HG03469 (cell line): ENCODE results near the gene ADCY10.
A peak's percentile ranks its signal among the peaks of the same experiment; 100 is the strongest.

Experiments
- ATAC-seq: cut with Tn5 transposase; IDR thresholded peaks from one replicate; pipeline ENCODE4 v1.9.1; 2021; ENCODE audit warnings: mild to moderate bottlenecking, moderate library complexity, moderate number of reproducible peaks; ENCODE audit not compliant: unreplicated experiment

Gene ADCY10

DNA sequence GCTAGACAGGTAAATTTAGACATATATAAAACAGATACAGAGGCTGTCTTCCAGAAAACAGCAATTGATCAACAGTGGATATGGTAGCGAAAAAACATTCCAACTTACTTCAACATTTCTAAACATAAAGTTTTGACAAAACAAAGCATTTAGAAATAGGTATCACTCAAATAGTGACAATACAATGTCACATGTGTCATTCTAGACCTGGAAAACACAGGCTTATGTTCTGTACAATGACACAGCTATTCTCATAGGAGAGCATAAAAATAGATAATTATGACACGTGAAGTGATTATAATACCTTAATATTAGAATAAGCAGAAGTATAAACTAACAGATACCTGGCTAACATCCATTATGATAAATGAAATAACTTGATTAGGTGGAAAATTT, 14.5 kb upstream of the ADCY10 start:
- ATAC-seq, result no peak

DNA sequence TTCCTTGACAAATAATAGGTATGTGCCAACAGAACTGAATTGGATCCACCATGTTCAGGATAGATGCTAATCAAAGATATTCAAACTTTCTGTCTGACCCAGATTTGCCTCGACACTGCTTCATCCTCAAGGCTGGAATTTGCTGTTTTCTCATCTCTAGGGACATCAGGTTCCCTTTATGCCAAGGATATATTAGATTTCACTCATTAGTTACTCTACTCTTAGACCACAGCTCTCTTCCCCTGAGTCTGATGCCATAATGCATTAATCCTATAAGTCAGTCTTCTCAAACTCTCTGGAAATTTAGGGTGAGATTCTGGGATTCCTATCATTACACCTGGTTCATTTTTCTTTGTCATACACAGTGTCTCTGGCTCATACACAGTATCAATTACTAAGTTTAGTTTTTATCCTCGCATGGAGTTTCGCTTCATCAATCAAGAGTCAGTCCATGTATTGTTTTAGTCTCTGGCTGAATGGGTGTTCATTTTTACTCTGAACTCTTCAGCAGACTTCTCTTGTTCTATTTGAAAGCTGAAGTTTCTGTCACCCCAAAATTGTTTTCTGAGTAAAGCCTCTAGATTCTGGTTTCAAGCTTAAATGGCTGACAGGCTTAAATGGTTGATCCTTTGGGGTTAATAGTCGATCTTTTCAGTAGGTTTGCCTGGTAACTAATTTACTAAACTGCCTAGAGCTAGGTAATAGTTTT, 13.3 kb upstream of the ADCY10 start:
- no peak for ATAC-seq

DNA sequence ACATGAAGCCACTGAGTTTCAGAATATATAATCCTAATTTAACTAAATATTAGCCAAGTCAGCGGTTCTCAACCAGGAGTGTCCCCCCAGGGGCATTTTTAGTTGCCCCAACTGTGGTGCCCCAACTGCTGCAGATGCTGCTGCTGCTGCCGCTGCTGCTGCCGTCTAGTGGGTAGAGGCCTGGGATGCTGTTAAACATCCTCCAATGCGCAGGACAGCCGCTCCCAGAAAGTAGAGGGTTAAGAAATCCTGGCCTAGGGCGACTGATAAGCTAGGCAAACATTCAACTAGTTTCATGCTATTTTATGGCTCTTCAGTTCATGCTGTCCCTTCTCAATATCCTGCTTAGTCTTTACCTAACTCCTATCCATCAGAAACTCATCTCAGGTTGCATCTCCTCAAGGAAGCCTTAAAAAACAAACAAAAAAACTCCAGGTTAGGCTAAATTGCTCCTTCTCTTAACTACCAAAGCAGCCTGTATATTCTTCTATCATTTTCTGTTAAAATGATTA, 12.6 kb upstream of the ADCY10 start:
- no peak for ATAC-seq

DNA sequence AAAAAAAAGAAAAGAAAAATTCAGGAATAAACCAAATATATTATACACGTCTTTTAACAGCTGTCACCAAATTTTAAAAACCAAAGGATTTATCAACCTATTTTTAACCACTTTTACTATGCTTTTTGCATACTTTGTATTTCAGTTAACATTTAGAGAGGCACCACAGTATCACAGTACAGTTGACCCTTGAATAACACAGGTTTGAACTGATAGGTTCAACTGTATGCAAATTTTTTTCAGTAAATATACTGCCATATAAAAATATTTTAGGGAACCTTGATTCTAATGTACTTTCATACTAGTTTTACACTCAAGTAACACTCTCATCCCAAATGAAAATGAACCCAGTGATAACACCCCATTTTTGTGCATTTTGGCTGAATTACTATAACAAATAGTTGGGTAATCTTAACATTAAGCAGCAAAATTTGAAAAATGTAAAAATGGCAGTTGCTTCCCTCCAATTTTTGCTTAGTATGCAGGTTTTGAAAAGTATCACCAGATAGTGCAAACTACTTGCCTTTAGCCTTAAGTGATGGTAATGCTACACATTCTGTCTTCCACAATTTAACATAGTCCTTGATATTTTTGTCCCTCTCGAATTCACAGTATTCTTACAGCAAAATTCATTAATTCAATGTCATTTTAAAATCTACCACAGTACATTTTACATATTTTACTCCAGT, 10.8 kb upstream of the ADCY10 start:
- ATAC-seq, result no peak

DNA sequence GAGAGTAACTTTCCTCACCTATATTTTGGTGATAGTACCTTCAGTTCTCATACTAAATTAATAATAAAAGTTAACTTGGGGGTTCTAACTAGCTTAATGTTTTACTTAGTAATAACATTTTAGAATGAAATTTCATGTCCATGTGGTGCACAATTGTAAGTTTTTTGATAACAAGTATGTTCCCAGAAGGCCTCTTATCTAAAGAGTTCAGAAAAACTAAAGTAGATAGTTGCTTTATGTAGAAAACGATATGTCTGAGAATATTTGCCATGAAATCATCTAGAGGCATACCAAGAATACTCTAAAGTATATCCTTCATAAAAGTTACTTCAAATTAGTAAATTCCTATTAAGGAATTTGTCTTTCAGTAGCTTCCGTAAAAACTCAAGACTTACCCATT, 10.2 kb upstream of the ADCY10 start:
- ATAC-seq, result no peak

DNA sequence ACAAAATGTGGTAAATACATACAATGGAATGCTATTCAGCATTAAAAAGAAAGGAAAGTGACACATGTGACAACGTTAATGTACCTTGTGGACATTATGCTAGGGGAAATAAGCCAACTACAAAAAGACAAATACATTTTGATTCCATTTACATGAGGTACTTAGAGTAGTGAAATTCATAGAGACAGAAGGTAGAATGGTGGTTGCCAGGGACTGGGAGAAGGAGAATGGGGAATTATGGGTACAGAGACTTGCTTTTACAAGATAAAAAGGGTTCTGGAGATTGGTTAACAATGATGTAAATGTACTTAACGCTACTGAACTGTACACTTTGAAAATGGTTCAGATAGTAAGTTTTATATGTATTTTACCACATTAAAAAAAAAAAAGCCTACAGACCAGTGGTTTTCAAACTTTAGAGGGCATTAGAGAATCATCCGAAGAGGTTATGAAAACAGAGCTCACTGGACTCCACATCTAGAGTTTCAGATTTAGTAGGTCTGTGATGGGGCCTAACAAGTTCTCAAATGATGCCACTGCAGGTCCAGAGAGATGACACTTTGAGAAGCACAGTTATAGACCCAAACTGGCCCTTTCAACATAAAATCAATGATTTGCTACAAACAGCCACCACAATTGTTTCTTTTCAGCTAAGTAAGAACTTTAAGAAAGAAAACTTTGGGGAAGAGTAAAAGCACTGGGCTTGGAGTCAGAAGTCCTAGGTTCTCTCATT, 9.6 kb upstream of the ADCY10 start:
- ATAC-seq, result no peak

DNA sequence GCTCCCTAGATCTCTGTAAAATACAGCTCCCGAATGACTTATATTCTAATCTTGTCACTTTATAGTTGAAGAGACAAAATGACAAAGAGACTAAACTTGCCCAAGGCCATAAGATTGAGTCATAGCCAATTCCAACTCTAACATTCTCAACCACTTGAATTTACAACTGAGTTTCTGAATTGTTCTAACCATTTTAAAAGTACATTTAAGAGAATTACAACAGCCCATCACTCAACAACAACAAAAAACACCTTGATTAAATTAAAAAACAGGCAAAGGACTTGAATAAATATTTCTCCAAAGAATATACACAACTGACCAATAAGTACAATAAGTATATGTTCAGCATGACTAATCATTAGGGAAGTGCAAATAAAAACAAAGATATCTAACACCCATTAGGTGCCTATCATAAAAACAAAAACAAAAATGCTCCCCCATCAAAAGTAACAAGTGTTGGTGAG, 8.7 kb upstream of the ADCY10 start:
- no peak for ATAC-seq

DNA sequence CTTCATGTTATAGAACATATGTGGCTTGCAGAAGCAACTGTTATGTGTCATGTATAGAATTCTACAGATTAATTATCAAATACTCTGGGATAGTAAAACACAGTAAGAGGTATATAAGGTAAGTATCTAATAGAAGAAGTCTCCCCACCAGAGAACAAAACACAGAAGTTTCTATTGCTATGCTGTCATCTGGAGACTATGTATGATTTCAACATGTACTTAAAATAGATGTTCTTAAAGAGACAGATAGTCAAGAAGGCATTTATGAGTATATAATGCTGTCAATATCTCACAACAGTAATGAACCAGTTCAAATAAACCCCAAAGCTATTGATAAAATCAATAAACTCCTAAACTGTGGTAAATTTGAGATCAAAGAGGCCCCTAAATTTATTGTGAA, 8.1 kb upstream of the ADCY10 start:
- no peak for ATAC-seq

DNA sequence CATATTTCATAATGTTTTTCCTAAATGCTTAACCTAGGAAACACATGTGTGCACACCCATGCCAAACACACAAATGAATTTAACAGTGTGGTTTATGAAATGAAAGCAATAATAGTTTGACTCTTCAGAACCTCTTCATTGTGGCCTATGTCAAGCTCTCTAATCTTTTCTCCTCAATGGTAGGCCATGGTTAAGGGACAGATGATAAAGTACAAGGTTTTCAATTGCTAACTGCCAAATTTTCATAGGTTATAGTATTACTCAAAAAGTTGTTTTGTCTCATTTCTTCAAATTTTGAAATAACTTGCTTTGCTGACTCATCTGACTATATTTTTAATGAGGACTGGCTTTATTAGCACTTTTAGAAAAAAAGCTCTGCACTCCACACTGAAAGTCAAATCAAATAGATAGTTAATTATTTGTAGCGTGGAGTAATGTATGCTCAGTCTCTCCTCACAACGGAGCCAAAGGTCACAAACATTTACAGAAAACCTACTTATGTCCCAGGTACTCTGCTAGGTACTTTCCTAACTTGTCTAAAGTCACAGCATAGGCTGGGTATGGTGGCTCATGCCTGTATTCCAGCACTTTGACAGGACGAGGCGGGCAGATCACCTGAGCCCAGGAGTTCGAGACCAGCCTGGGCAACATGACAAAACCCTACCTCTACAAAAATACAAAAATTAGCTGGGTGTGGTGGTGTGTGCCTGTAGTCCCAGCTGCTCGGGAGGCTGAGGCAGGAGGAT, 3.0 kb upstream of the ADCY10 start:
- no peak for ATAC-seq

DNA sequence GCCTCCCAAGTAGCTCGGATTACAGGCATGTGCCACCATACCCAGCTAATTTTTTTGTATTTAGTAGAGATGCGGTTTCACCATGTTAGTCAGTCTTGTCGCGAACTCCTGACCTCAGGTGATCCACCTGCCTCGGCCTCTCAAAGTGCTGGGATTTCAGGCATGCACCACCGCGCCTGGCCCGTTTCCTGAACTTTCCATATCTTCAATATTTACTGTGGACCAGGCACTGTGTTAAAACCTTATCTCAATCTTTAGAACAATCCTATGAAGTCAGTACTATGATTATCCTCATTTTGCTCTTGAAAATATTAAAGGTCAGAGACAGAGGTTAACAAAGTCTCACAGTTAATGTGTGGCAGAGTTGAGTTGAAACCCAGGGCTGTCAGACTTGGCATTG, 1.6 kb upstream of the ADCY10 start:
- ATAC-seq, result no peak

DNA sequence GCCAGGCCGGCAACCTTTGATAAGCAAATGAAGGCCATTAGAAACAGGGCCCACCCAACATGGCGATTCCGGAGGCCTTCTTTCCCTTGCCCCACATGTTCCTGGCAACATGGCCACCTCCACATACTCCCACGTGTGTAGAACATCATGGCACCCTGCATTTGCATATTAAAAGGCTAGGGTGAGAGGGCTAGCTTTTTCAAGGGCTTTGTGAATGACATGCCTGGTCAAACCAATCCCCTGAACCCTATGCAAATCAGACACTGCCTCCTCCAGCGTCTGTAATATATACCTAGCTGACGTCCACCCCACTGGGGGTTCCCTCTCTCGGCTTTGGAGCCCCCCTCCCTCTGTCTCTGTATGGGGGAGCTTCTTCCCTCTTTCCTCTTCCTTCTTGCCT, 1.6 kb downstream of the ADCY10 start:
- no peak for ATAC-seq

DNA sequence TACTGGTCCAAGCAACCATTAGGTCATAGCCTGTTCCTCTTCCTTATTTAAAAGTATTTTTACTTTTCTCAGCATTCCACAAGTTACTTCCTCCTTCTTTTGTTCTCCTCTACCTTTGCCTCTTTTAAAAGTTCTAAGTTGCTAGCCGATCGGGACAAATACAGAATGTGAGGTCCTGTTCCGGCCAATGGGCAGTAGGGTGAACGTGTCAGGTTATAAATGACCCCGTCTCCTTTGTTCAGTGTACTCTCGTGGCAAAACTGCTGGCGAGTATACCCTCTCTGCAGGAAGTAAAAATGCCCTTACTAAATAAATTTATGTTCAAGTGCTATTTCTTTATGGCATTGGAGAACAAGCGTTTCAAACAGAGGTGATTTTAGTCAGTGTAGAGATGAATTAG, 2.5 kb downstream of the ADCY10 start:
- ATAC-seq, result no peak

DNA sequence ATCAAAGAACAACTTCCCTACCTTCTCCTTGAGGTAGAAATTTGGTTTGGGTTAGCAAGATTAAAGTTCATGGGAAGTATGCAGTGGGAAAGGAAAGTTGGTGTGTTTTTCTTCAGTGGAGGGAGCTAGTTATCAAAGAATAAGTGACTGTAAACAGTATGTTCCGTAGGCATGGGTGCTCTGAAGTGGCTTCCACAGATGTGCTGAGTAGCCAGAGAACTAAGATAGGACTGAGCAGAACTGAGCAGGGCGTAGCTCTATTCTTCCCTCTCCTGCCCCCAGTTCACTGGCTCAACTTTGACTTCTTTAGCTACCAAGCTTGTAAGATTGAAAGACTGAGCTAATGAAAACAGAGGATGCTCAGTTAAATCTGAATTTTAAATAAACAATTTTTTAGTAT, 3.4 kb downstream of the ADCY10 start:
- ATAC-seq, result no peak

DNA sequence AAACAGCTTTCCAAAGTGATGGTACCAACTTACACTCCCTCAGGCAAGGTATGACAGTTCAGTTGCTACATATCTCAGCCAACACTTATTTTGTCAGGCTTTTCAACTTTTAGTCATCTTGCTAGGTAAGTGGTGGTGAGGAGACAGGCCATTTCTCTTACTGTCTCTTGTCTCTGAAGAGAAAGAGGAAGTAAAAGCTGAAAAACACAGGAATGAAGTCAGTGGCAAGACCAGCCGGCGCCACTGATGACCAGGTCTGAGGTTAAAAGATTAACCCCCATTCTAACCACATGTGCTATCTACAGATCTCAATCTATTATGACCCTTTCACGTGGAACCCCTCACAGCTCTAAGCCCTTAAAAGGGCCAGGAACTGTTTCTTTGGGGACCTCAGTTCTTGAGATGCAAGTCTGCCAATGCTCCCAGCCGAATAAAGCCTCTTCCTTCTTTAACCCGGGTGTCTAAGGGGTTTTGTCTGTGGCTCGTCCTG, 4.2 kb downstream of the ADCY10 start:
- ATAC-seq, result no peak

DNA sequence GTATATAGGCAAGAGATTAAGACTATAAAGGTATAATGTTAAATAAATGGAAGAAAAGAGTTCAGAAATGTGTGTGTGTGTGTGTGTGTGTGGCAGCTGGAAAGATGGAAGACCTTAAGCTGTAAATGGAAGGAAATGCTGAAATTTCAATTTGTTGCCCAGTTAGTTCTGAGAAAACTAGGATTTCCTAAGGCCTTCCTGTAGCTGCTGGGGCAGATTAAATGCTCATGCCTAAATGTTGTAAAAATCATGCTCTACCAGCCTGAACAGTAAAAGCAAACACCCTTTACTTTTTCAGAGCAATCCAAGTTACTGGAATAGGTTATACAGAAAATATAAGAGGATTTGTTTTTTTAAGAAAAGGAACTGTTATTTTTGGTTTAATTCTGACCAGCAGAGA, 8.3 kb downstream of the ADCY10 start:
- no peak for ATAC-seq

DNA sequence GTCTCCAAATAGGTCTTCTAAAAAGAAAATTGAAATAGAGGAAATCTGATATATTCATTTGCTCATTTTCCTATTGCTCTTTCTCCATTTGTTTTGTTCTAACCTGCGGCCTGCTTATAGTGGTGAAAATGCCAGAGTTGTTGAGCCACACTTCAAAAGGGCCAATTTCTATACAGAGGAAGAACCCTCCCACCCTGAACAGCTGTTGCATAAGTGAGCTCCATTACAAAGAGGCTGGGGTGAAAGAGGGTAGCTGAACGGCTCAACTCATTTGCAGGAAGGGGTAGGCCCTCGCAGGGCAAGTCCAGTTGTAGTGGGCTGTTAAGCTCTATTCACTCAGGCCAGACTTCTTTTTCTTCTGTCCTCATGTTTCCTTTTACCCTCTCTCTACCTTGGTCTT, 8.8 kb downstream of the ADCY10 start:
- no peak for ATAC-seq

DNA sequence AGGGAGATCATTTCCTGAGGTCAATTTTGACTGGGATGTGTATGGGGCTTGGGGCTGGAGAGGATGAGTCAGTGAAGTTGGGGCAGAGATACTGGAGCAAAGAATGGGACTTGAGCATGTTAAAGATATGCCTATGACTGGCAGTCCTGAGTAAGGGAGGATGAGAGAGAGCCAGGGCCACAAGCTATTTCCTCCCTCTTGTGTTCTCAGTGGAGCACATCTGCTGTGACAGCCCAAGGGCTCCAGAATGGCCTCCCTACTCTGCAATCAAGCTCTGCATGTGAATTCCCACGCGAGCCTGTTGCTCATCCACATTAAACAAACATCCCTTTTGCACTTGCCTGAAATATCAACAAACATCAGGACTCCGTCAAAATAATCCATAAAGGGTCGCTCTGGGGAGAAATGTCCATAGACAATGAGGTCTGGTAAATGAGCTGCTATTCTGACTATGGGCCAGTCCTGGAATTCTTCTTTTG, 9.2 kb downstream of the ADCY10 start:
- ATAC-seq, result no peak

DNA sequence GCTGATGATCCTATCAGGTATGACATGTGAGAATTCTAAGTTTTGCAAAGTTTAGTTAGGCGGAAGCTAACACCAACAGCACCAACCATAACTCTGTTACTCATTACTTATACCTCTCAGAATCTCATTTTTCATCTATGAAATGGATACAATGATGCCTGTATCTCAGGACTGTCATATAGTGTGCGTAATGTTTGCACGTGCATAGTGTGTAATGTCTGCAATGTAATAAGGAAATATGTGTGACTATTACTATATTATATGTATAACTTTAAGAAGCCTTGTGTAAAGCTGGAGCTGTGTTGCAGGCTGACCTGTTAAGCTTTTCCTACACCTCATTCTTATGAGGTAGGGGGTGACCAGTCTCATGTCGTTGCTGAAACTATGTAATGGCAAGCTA, 13.0 kb downstream of the ADCY10 start:
- no peak for ATAC-seq

DNA sequence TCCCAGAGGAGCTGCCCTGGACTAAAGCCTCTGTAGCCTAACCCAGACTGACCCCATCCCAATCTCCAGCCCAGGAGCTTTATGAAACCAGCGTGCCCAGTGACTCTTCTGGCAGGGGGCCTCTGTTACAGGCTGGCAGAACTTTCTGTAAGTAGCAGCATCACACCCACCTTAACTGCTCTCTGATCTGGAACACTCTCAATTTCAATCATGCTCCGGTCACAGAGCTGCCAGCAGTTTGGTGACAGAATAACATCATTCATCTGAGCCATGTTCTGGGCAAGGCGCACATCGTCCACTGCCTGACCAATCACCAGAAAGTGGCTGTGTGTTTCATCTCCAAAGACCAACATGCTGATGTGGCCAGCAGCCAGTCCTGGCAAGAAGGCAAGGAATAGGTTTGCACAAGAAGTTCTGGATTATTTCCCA, 14.7 kb downstream of the ADCY10 start:
- ATAC-seq, result peak; percentile 71

DNA sequence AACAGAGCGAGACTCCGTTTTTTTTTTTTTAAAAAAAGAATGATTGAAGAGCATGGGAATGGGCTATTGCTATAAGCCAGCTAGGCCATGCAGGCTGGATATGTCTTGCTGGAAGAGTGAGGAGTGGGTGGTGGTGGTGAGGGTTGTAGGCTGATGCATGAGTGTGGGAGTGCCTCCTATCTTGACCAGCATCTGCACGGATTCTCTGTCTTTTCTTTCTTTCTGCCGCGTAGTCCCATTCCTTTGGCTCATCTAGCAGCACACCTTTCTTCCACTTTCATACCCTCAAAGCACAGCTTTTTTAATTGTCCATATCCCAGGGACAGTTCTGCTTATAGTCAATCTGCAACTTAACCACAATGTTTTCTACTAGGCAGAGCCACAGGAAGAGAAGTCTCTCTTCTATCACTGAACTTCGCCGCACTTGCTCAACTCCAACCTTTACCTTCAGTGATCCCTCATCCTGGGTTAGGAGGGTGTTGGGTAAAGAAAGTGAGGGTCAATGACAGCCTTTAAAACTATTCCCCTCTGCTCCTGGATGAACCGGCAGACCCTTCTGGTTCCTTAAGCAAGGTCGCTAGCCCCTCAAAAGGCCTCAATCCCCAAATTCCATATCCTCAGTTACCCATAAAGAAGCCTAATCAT, 15.2 kb downstream of the ADCY10 start:
- no peak for ATAC-seq
